Mesenchymal stem cell (in vitro differentiated cells and primary cell): ENCODE results near the gene ASF1A.

Source experiments
- DNase-seq: peaks from one replicate; pipeline ENCODE4 v3.0.0-alpha.2; 2013
- H2AFZ ChIP-seq: one replicate; pipeline ENCODE4 v1.6.1; 2013; ENCODE audit warnings: low read depth, mild to moderate bottlenecking, control low read depth, inconsistent platforms, low read length, moderate library complexity
- H2AK5ac ChIP-seq: 2 replicates; pipeline ENCODE4 v1.6.1; 2013; ENCODE audit warnings: low read length, moderate library complexity, mild to moderate bottlenecking, inconsistent platforms; ENCODE audit not compliant: severe bottlenecking
- H2BK120ac ChIP-seq: one replicate; pipeline ENCODE4 v1.6.1; 2013; ENCODE audit warnings: low read depth, mild to moderate bottlenecking, inconsistent platforms, low read length, moderate library complexity
- H2BK12ac ChIP-seq, 2 experiments: one replicate each; pipeline ENCODE4 v1.6.1; 2013; ENCODE audit warnings: inconsistent platforms in 2 of 2, low read length in 2 of 2, mild to moderate bottlenecking in 2 of 2, moderate library complexity in 2 of 2, control low read depth in 1 of 2
- H2BK15ac ChIP-seq: one replicate; pipeline ENCODE4 v1.6.1; 2013; ENCODE audit warnings: mild to moderate bottlenecking, low read depth, inconsistent platforms; ENCODE audit not compliant: poor library complexity, severe bottlenecking
- H2BK5ac ChIP-seq: 2 replicates; pipeline ENCODE4 v1.6.1; 2013; ENCODE audit warnings: low read depth, mild to moderate bottlenecking, low read length, control low read depth, inconsistent platforms; ENCODE audit not compliant: poor library complexity, severe bottlenecking
- H3K14ac ChIP-seq, 2 experiments: one replicate each; pipeline ENCODE4 v1.6.1; 2013; ENCODE audit warnings: inconsistent platforms in 2 of 2, low read length in 2 of 2, control low read depth in 1 of 2, mild to moderate bottlenecking in 1 of 2, moderate library complexity in 1 of 2
- H3K18ac ChIP-seq, 2 experiments: one replicate each; pipeline ENCODE4 v1.6.1; 2013; ENCODE audit warnings: inconsistent platforms in 2 of 2, low read length in 2 of 2, control low read depth in 1 of 2, low read depth in 1 of 2, mild to moderate bottlenecking in 1 of 2
- H3K23ac ChIP-seq, 2 experiments: one replicate each; pipeline ENCODE4 v1.6.1; 2013; ENCODE audit warnings: inconsistent platforms in 2 of 2, low read length in 2 of 2, mild to moderate bottlenecking in 2 of 2, moderate library complexity in 2 of 2, control low read depth in 1 of 2
- H3K27ac ChIP-seq: 2 replicates; pipeline ENCODE4 v1.5.1; 2013; ENCODE audit warnings: mild to moderate bottlenecking, moderate library complexity, low read length, control low read depth, inconsistent platforms; ENCODE audit not compliant: poor library complexity, severe bottlenecking
- H3K27me3 ChIP-seq, 2 experiments: 2 replicates each; pipeline versions ENCODE4 v1.6.1 to v1.7.0; 2013; ENCODE audit warnings: low read length in 2 of 2, mild to moderate bottlenecking in 2 of 2, moderate library complexity in 2 of 2, control low read depth in 1 of 2, inconsistent platforms in 1 of 2; ENCODE audit not compliant: control insufficient read depth in 1 of 2, insufficient read depth in 1 of 2
- H3K36me3 ChIP-seq, 2 experiments: 2 replicates each; pipeline versions ENCODE4 v1.6.1 to v1.7.0; 2013; ENCODE audit warnings: low read length in 2 of 2, control low read depth in 1 of 2, inconsistent platforms in 1 of 2, low read depth in 1 of 2, mild to moderate bottlenecking in 1 of 2; ENCODE audit not compliant: insufficient read depth in 2 of 2, control insufficient read depth in 1 of 2
- H3K4ac ChIP-seq, 2 experiments: one replicate each; pipeline ENCODE4 v1.6.1; 2013; ENCODE audit warnings: inconsistent platforms in 2 of 2, low read length in 2 of 2, mild to moderate bottlenecking in 2 of 2, moderate library complexity in 2 of 2, control low read depth in 1 of 2, low read depth in 1 of 2
- H3K4me1 ChIP-seq: 2 replicates; pipeline ENCODE4 v1.6.1; 2013; ENCODE audit warnings: low read depth, low read length, control low read depth; ENCODE audit not compliant: control insufficient read depth, insufficient read depth
- H3K4me2 ChIP-seq: 2 replicates; pipeline ENCODE4 v1.6.1; 2013; ENCODE audit warnings: low read length, mild to moderate bottlenecking, inconsistent platforms; ENCODE audit not compliant: poor library complexity, severe bottlenecking
- H3K4me3 ChIP-seq, 2 experiments: 2 replicates each; pipeline versions ENCODE4 v1.5.1 to v1.7.0; 2013; ENCODE audit warnings: low read length in 2 of 2, mild to moderate bottlenecking in 2 of 2, control low read depth in 1 of 2, low read depth in 1 of 2; ENCODE audit not compliant: insufficient read depth in 1 of 2
- H3K79me1 ChIP-seq: replicated peaks from 2 replicates; pipeline ENCODE4 v1.6.1; 2013; ENCODE audit warnings: mild to moderate bottlenecking, control low read depth, low read length, inconsistent platforms; ENCODE audit not compliant: poor library complexity, severe bottlenecking
- H3K9ac ChIP-seq: 2 replicates; pipeline ENCODE4 v1.7.0; 2013; ENCODE audit warnings: mild to moderate bottlenecking, low read length, moderate library complexity
- H3K9me3 ChIP-seq: 2 replicates; pipeline ENCODE4 v1.7.0; 2013; ENCODE audit warnings: mild to moderate bottlenecking, low read length; ENCODE audit not compliant: control insufficient read depth
- H4K8ac ChIP-seq: one replicate; pipeline ENCODE4 v1.6.1; 2013; ENCODE audit warnings: inconsistent platforms, mild to moderate bottlenecking, low read length, moderate library complexity
- H4K91ac ChIP-seq: one replicate; pipeline ENCODE4 v1.6.1; 2013; ENCODE audit warnings: mild to moderate bottlenecking, low read length, inconsistent platforms
- WGBS: methylation state at CpG from one replicate; pipeline ENCODE4 v1.1.7; 2013; ENCODE audit warnings: mixed read lengths; 5-methylcytosine and 5-hydroxymethylcytosine counted together

ASF1A gene

DNA sequence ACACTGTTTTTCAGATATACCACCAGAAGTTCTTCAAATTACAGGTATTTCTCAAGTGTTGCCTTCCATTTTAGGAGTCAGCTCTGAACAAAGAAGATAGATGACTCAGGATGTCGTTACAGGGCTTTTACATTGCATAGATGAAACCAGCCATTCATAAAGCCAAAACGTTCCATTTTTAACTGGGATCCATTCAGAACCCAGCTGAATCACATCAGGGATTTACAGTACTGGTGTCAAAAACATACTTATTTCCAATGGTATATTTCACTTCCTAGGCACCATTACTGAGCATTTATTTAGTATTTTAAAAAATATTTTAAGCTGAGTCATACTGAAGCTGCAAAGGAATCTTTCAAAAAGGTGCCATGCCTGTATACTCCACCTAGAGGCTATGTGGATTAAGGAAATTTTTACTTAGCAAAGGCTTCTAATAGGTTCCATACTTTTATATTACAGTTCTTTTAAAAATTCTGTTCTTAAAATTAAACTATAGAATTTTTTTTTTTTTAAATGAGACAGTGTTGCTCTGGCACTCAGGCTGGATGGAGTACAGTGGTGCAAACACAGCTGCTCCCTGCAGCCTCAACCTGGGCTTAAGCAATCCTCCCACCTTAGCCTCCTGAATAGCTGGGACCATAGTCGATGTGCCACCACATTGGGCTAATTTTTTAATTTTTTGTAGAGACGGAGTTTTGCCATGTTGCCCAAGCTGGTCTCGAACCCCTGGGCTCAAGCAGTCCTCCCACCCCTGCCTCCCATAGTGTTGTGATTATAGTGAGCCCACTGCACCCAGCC, 2.6 kb downstream of the ASF1A start:
- Histone ChIP-seq H2BK120ac (peak overlapping the region; percentile 42), H2BK12ac (no peak overlapping the region), H3K4me3 (peak overlapping the region in 1 of 2 experiments; percentile 94), H3K4ac (peak overlapping the region in 1 of 2 experiments; percentile 58), H2BK5ac (no peak overlapping the region), H3K27me3 (no peaks in the 10 kb centered on the region), H3K79me1 (peaks cover 2% of the 10 kb centered on the region), H3K18ac (peak overlapping the region in 1 of 2 experiments; percentile 5), H3K27ac (peak overlapping the region; percentile 89), H3K4me1 (peaks cover 3% of the 10 kb centered on the region), H3K4me2 (no peak overlapping the region), H3K36me3 (peaks cover 0 to 24% of the 10 kb centered on the region in 2 experiments), H2AK5ac (peak overlapping the region; percentile 95), H4K91ac (no peak overlapping the region), H2AFZ (no peak overlapping the region), H3K14ac (no peak overlapping the region), H3K23ac (no peak overlapping the region), H4K8ac (no peak overlapping the region), H2BK15ac (no peak overlapping the region), H3K9ac (peak overlapping the region; percentile 92), H3K9me3 (no peaks in the 10 kb centered on the region)
- WGBS, result 56% methylated on average over 5 of the region's 5 CpGs
- peak; percentile 73 for DNase-seq

DNA sequence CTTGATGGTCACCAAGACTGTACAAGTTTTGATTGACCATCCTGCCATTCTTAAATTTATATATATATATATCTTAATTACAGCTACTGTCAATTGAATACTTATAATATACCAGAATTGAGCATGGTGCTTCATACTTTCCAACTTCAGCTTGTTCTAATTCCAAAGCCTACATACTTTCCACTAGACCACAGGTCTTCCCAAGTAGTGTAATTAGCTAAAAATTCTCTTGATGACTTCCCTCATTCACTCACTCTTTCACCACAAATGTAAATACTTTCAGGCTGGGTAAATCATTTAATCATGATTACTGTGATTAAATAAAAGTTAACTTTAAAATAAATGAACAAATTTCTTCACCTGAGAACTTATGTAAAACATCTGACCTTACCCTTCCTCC, 3.4 kb downstream of the ASF1A start:
- Histone ChIP-seq H2AFZ (no peak overlapping the region), H3K14ac (no peak overlapping the region), H3K27ac (no peak overlapping the region)

DNA sequence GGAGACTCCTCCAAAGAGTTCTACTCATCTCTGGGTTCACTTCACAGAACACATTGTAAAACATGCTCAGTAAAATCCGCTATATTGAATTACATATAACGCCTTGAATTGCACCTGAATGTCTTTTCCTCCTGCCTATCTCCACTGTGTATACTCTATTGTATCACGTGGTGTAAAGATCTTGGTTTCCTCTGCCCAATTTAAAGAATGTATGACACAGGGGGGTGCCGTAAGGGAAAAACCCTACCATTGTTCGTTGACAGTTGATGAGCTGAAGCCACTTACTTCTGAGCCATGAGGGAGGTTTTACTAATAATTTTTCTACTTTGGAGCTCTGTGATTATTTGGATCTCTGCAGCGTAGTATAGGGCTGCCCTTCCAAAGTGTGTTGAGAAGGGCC, 6.0 kb downstream of the ASF1A start:
- H3K4me2 ChIP-seq, result no peak overlapping the region
- H3K14ac ChIP-seq, result no peak overlapping the region
- no peak overlapping the region for H3K27ac ChIP-seq
- H2AFZ ChIP-seq, result no peak overlapping the region
- H3K9ac ChIP-seq, result no peak overlapping the region
- no peak overlapping the region for H2BK12ac ChIP-seq
- H3K4ac ChIP-seq, result no peak overlapping the region
- H4K91ac ChIP-seq, result no peak overlapping the region
- H4K8ac ChIP-seq, result no peak overlapping the region
- H3K23ac ChIP-seq, result no peak overlapping the region
- WGBS, result 97% methylated on average over 6 of the region's 6 CpGs
- H3K18ac ChIP-seq, result no peak overlapping the region
- no peak overlapping the region for H2BK5ac ChIP-seq
- DNase-seq, result no peak
- peaks cover 3% of the 10 kb centered on the region for H3K4me1 ChIP-seq
- H2AK5ac ChIP-seq, result no peak overlapping the region
- H3K9me3 ChIP-seq, result no peaks in the 10 kb centered on the region
- H2BK15ac ChIP-seq, result no peak overlapping the region
- H2BK120ac ChIP-seq, result no peak overlapping the region
- peaks cover 10% of the 10 kb centered on the region for H3K79me1 ChIP-seq
- H3K36me3 ChIP-seq, result peaks cover 4 to 37% of the 10 kb centered on the region in 2 experiments
- H3K4me3 ChIP-seq, result no peak overlapping the region
- no peaks in the 10 kb centered on the region for H3K27me3 ChIP-seq

More for the DNA sequence above, 3.4 kb downstream of the ASF1A start:
- Histone ChIP-seq H4K8ac (no peak overlapping the region), H2BK15ac (no peak overlapping the region), H3K9me3 (no peaks in the 10 kb centered on the region), H3K4me2 (no peak overlapping the region), H4K91ac (no peak overlapping the region), H3K4me1 (peaks cover 3% of the 10 kb centered on the region), H3K18ac (no peak overlapping the region), H3K27me3 (no peaks in the 10 kb centered on the region), H3K9ac (no peak overlapping the region), H2BK120ac (no peak overlapping the region), H2AK5ac (no peak overlapping the region), H2BK12ac (no peak overlapping the region), H3K23ac (no peak overlapping the region), H3K36me3 (peaks cover 0 to 24% of the 10 kb centered on the region in 2 experiments), H3K79me1 (peaks cover 2% of the 10 kb centered on the region), H2BK5ac (peak overlapping the region; percentile 31), H3K4me3 (no peak overlapping the region), H3K4ac (no peak overlapping the region)
- no peak for DNase-seq

DNA sequence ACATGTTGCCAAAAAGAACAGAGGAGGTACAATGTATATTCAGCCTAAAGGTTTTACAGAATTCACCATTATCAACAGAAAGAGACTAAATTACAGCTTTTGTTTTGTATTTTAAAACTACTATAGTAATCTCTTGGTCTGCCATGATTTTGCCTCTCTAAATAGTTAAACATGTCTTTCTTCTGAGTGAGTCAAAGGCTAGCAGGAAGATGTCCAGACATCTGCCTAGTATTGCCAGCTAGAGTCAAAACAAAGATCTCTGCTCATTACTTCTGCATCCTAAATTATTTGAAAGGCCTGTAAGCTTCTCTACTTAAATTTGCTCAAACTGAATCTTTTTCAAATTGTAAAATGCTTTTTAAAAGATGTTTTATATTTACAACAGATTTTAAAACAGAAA, 8.8 kb downstream of the ASF1A start:
- Histone ChIP-seq H3K9me3 (no peaks in the 10 kb centered on the region), H2BK5ac (no peak overlapping the region), H3K23ac (no peak overlapping the region), H2BK15ac (no peak overlapping the region), H2BK12ac (no peak overlapping the region), H3K79me1 (peaks cover 11% of the 10 kb centered on the region), H2AK5ac (no peak overlapping the region), H2BK120ac (no peak overlapping the region), H3K4me2 (no peak overlapping the region), H3K14ac (no peak overlapping the region), H3K36me3 (peaks cover 6 to 65% of the 10 kb centered on the region in 2 experiments), H3K4me1 (peaks cover 2% of the 10 kb centered on the region), H4K91ac (no peak overlapping the region), H3K4ac (no peak overlapping the region), H2AFZ (no peak overlapping the region), H3K27me3 (no peaks in the 10 kb centered on the region), H3K27ac (peak overlapping the region; percentile 52), H3K9ac (peak overlapping the region; percentile 46), H3K4me3 (no peak overlapping the region), H4K8ac (no peak overlapping the region), H3K18ac (no peak overlapping the region)
- DNase-seq, result peak; percentile 15
